HEK293T (cell line): ENCODE results near the gene AAR2.

Experiments
- CTCF ChIA-PET: fragments of 350-600 bp; formaldehyde crosslinking; extraction: SDS; loops from one replicate; lab custom pipeline; 2021; ENCODE audit warnings: antibody characterized with exemption, inconsistent platforms; lab: Yijun Ruan, JAX
- POLR2A ChIA-PET: fragments of 350-600 bp; formaldehyde crosslinking; extraction: SDS; loops from one replicate; lab custom pipeline; 2020; ENCODE audit warnings: antibody characterized with exemption, inconsistent platforms; lab: Yijun Ruan, JAX
- DNase-seq: peaks from one replicate; pipeline ENCODE4 v3.0.0; 2012; ENCODE audit warnings: mixed read lengths; ENCODE audit errors: extremely low spot score
- ARNT ChIP-seq: fragments of 450-650 bp; IDR thresholded peaks from 2 replicates; pipeline ENCODE4 v1.6.1; 2017; ENCODE audit warnings: mild to moderate bottlenecking
- BHLHE40 ChIP-seq: fragments of 450-650 bp; IDR thresholded peaks from 2 replicates; pipeline ENCODE4 v1.6.1; 2016; ENCODE audit warnings: mild to moderate bottlenecking, moderate library complexity, borderline replicate concordance
- CTBP1 ChIP-seq: fragments of 450-650 bp; IDR thresholded peaks from 2 replicates; pipeline ENCODE4 v1.6.1; 2016; ENCODE audit warnings: borderline replicate concordance
- ELF4 ChIP-seq: fragments of 450-650 bp; IDR thresholded peaks from 2 replicates; pipeline ENCODE4 v1.6.1; 2017; ENCODE audit warnings: antibody characterized with exemption
- HDGF ChIP-seq: fragments of 450-650 bp; IDR thresholded peaks from 2 replicates; pipeline ENCODE4 v1.6.1; 2017; ENCODE audit warnings: antibody characterized with exemption, borderline replicate concordance
- L3MBTL2 ChIP-seq: fragments of 450-650 bp; conservative IDR thresholded peaks from 2 replicates; pipeline ENCODE4 v1.6.1; 2016; ENCODE audit warnings: mild to moderate bottlenecking
- LEF1 ChIP-seq: fragments of 450-650 bp; IDR thresholded peaks from 2 replicates; pipeline ENCODE4 v1.6.1; 2017; ENCODE audit warnings: mild to moderate bottlenecking, borderline replicate concordance
- SP1 ChIP-seq: fragments of 450-650 bp; IDR thresholded peaks from 2 replicates; pipeline ENCODE4 v1.6.1; 2017
- SUZ12 ChIP-seq: fragments of 450-650 bp; IDR thresholded peaks from 2 replicates; pipeline ENCODE4 v1.6.1; 2016; ENCODE audit warnings: mild to moderate bottlenecking
- ZNF384 ChIP-seq: fragments of 450-650 bp; IDR thresholded peaks from 2 replicates; pipeline ENCODE4 v1.6.1; 2016
- TF ChIP-seq, protein P1 (sequence below): fragments of 450-650 bp; IDR thresholded peaks from 2 replicates; pipeline ENCODE4 v1.6.1; 2016

The AAR2 gene

DNA sequence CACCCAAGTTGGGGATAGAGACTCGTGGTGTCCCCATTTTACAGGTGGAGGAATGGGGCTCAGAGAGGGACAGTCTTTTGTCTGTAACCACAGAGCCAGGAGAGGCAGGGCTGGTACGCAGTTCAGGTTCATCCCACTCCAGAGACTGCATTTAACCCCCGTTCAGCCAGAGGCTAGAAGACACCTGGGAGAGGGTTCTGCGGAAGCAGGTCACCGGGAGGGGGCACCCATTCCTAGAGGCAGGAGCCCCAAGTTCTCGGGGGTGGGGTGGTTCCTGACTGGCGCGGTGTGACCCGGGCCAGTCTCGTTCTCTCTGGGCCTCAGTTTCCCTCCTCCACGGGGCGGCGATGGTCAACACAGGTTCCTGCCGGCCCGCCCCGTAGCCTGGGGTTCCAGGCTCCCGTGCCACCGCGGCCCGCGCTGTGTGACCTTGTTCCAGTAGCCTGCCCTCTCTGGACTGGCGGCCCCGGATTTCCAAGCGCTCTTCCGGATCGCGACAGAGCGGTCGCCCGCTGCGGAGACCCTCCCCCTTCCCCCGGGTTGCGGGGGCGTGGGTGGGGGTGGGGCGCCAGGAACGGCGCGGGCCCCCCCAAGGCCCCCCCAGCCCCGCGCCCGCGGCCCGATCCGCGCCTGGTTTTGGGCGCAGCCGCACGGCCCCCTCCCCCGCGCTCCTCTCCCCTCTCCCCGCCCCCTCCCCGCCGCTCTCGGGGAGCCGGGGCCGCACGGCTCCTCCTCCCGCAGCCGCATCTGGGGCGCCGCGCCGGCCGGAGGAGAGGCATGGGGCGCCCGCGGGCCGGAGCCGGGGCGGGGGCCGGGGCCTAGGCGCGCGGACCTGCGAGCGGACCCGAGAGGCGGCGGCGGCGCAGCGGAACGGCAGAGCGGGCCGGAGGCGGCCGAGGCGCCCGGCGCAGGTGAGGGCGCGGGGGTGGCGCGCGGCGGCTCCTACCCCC, 69.6 kb downstream of the AAR2 start, which contains the start of gene DLGAP4:
Gene DLGAP4 (plus strand): TSS at position 738 of the 950 bp plus-strand sequence. CDS start 125,379 bp downstream, outside the sequence.
- peak; percentile 48 for DNase-seq
- ChIA-PET CTCF (no interaction called here), POLR2A (no interaction called here)
- no peak for TF ChIP-seq CTBP1
- no peak for TF ChIP-seq SP1
- no peak for TF ChIP-seq LEF1
- no peak for TF ChIP-seq ELF4
- no peak for TF ChIP-seq SUZ12
- TF ChIP-seq, protein P1, sequence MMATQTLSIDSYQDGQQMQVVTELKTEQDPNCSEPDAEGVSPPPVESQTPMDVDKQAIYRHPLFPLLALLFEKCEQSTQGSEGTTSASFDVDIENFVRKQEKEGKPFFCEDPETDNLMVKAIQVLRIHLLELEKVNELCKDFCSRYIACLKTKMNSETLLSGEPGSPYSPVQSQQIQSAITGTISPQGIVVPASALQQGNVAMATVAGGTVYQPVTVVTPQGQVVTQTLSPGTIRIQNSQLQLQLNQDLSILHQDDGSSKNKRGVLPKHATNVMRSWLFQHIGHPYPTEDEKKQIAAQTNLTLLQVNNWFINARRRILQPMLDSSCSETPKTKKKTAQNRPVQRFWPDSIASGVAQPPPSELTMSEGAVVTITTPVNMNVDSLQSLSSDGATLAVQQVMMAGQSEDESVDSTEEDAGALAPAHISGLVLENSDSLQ: no peak
- no peak for TF ChIP-seq BHLHE40
- TF ChIP-seq HDGF: no peak
- no peak for TF ChIP-seq L3MBTL2
- no peak for TF ChIP-seq ZNF384
- no peak for TF ChIP-seq ARNT
